AG04450 (cell line): ENCODE data around the gene CNGB1. TPM values are rescaled to one million over a fixed set of nuclear protein-coding genes. Genes with fewer than 3 reads are reported as not detected.

Experiments used
- CTCF ChIA-PET: fragments of 300-600, 350-600 bp; formaldehyde crosslinking; extraction: SDS; loops from one replicate; lab custom pipeline; 2022; ENCODE audit warnings: antibody characterized with exemption, inconsistent platforms; lab: Charles Lee
- POLR2A ChIA-PET: fragments of 350-600 bp; formaldehyde crosslinking; extraction: SDS; loops from one replicate; lab custom pipeline; 2021; ENCODE audit warnings: antibody characterized with exemption, inconsistent platforms; lab: Yijun Ruan, JAX
- DNase-seq: peaks from one replicate; pipeline ENCODE4 v3.0.0-alpha.2; 2011; ENCODE audit warnings: low read depth, low spot score
- H3K27ac ChIP-seq: one replicate; pipeline ENCODE4 v1.5.1; 2012; ENCODE audit warnings: low read depth, low read length, control low read depth
- H3K27me3 ChIP-seq: one replicate; pipeline ENCODE4 v1.6.0; 2012; ENCODE audit warnings: low read length; ENCODE audit not compliant: control insufficient read depth, insufficient read depth
- H3K4me3 ChIP-seq: 2 replicates; pipeline ENCODE4 v1.5.1; 2011; ENCODE audit warnings: mild to moderate bottlenecking, low read depth, low read length, control low read depth
- H3K9me3 ChIP-seq: 2 replicates; pipeline ENCODE4 v1.5.1; 2012; ENCODE audit warnings: low read length; ENCODE audit not compliant: control insufficient read depth, insufficient read depth
- polyA plus RNA-seq: library from polyadenylated mRNA; depleted of rRNA; stranded (reverse); fragments of >200 nt; gene quantifications from 2 replicates; pipeline ENCODE4 v1.2.3, GENCODE V29; 2011
- TF ChIP-seq, protein P1 (sequence below): IDR thresholded peaks from 2 replicates; pipeline ENCODE4 v1.5.1; 2011; ENCODE audit warnings: low read depth, low read length, control low read depth, inconsistent platforms

The CNGB1 gene
- polyA plus RNA-seq, 1 experiment = not detected

GRCh38 chr16:57846078-57846697 is 124.7 kb downstream of the CNGB1 start:
- TF ChIP-seq, protein P1, sequence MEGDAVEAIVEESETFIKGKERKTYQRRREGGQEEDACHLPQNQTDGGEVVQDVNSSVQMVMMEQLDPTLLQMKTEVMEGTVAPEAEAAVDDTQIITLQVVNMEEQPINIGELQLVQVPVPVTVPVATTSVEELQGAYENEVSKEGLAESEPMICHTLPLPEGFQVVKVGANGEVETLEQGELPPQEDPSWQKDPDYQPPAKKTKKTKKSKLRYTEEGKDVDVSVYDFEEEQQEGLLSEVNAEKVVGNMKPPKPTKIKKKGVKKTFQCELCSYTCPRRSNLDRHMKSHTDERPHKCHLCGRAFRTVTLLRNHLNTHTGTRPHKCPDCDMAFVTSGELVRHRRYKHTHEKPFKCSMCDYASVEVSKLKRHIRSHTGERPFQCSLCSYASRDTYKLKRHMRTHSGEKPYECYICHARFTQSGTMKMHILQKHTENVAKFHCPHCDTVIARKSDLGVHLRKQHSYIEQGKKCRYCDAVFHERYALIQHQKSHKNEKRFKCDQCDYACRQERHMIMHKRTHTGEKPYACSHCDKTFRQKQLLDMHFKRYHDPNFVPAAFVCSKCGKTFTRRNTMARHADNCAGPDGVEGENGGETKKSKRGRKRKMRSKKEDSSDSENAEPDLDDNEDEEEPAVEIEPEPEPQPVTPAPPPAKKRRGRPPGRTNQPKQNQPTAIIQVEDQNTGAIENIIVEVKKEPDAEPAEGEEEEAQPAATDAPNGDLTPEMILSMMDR = no peak
- DNase-seq = no peak
- Histone ChIP-seq H3K27me3 (peaks cover 15% of the 10 kb centered on the region), H3K9me3 (no peaks in the 10 kb centered on the region), H3K4me3 (no peak overlapping the region), H3K27ac (no peak overlapping the region)
- ChIA-PET CTCF (no interaction called here), POLR2A (no interaction called here)

GRCh38 chr16:57845115-57845514 is 125.8 kb downstream of the CNGB1 start:
- POLR2A ChIA-PET = no interaction called here
- DNase-seq = no peak
- TF ChIP-seq, protein P1 = no peak
- no peaks in the 10 kb centered on the region for H3K9me3 ChIP-seq
- no peak overlapping the region for H3K27ac ChIP-seq
- H3K4me3 ChIP-seq = no peak overlapping the region
- CTCF ChIA-PET = no interaction called here
- H3K27me3 ChIP-seq = peaks cover 15% of the 10 kb centered on the region

GRCh38 chr16:57844416-57845030 is 126.4 kb downstream of the CNGB1 start:
- POLR2A ChIA-PET = no interaction called here
- TF ChIP-seq, protein P1 = no peak
- CTCF ChIA-PET = no interaction called here
- no peaks in the 10 kb centered on the region for H3K9me3 ChIP-seq
- no peak overlapping the region for H3K27ac ChIP-seq
- H3K4me3 ChIP-seq = no peak overlapping the region
- H3K27me3 ChIP-seq = peaks cover 15% of the 10 kb centered on the region
- DNase-seq = no peak

- POLR2A ChIA-PET = no interaction called here
- TF ChIP-seq, protein P1 = no peak
- CTCF ChIA-PET = interaction anchor here (0.5 kb wide), 1 partner anchor 47 kb away, joined by 4 read pairs; no protein-coding TSS in a partner anchor
Measured at GRCh38 chr16:57843400-57843799, 127.5 kb downstream of the CNGB1 start.

DNA sequence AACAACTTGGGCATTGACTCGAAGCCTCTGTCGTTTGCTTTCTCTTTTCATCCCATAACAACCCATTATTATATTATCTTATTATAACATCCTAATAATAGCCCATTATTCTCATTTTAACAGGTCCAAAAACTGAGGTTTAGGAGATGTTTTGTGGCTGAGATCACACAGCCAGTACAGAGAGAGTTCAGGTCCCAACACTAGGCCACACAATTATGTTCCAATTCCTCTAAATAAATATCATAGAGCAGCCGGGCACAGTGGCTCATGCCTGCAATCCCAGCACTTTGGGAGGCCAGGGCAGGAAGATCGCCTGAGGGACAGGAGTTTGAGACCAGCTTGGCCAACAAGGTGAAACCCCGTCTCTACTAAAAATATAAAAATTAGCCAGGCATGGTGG is 128.3 kb downstream of the CNGB1 start:
- Histone ChIP-seq H3K27me3 (peaks cover 15% of the 10 kb centered on the region), H3K9me3 (no peaks in the 10 kb centered on the region), H3K4me3 (no peak overlapping the region), H3K27ac (no peak overlapping the region)
- TF ChIP-seq, protein P1 = no peak
- ChIA-PET CTCF (no interaction called here), POLR2A (interaction anchor here (0.8 kb wide), 1 partner anchor 26 kb away, joined by 3 read pairs; no protein-coding TSS in a partner anchor)
- no peak for DNase-seq

More at GRCh38 chr16:57843400-57843799, 127.5 kb downstream of the CNGB1 start:
- Histone ChIP-seq H3K4me3 (no peak overlapping the region), H3K9me3 (no peaks in the 10 kb centered on the region), H3K27ac (no peak overlapping the region), H3K27me3 (peaks cover 15% of the 10 kb centered on the region)
- no peak for DNase-seq
